ENCODE results near the gene SYAP1. TPM values are rescaled to one million over a fixed set of nuclear protein-coding genes. Genes with fewer than 3 reads are reported as not detected.

Gene SYAP1
- polyA plus RNA-seq, 4 donors: 17.6 to 38.4 (median 26.7) TPM

- H3K4me1 ChIP-seq (ENCODE audit: control insufficient read depth in 3 of 3, insufficient read depth in 2 of 3, low read depth in 1 of 3, low read length in 2 of 3): peaks cover 0 to 5% (median 0%) of the 10 kb centered on the region in 3 donors
- WGBS, 3 donors: 79 to 94% (median 88%) methylated on average over 1 of the region's 1 CpG
- FAIRE-seq (no peak), DNase-seq (peak in 1 of 2 donors; percentile 17)
- no peaks in the 10 kb centered on the region for H3K9me3 ChIP-seq (ENCODE audit: control insufficient read depth in 2 of 2, insufficient read depth in 1 of 2, low read depth in 1 of 2, low read length in 1 of 2)
- no peak overlapping the region for H3K27ac ChIP-seq (ENCODE audit: low read depth in 1 of 3, low read length in 2 of 3)
- no peak overlapping the region for H3K4me3 ChIP-seq (ENCODE audit: low read depth in 1 of 3, low read length in 3 of 3)
- H3K27me3 ChIP-seq (ENCODE audit: control insufficient read depth in 3 of 3, insufficient read depth in 3 of 3, low read length in 3 of 3): no peaks in the 10 kb centered on the region
- H3K36me3 ChIP-seq (ENCODE audit: control insufficient read depth in 3 of 3, insufficient read depth in 2 of 3, low read depth in 1 of 3, low read length in 3 of 3): peaks cover 0 to 14% (median 0%) of the 10 kb centered on the region in 3 donors
Measured at GRCh38 chrX:16814597-16814996, 95.2 kb downstream of the SYAP1 start.

Other genes starting within 250 kb of the SYAP1 start
- 100 to 1,000 TPM in 1 of 4 donors, 10 to 100 TPM in 2, 1 to 10 TPM in 1; 1.8 to 295 (median 31.9) TPM for gene S100G, start 69.5 kb upstream of the SYAP1 start, polyA plus RNA-seq
- gene CTPS2, start 6.9 kb upstream of the SYAP1 start, polyA plus RNA-seq: 10 to 100 TPM; 10.3 to 57.0 (median 29.9) TPM
- gene TXLNG, start 66.9 kb downstream of the SYAP1 start, polyA plus RNA-seq: 10 to 100 TPM in 1 of 4 donors, 1 to 10 TPM in 3; 5.4 to 17.2 (median 9.2) TPM
- 100 to 1,000 TPM in 2 of 4 donors, 10 to 100 TPM in 2; 50.5 to 126 (median 89.5) TPM for gene RBBP7, start 150.8 kb downstream of the SYAP1 start, polyA plus RNA-seq
- gene REPS2, start 227.0 kb downstream of the SYAP1 start, polyA plus RNA-seq: 1 to 10 TPM; 1.3 to 8.3 (median 3.2) TPM